Tibial nerve (tissue), 4 donors: Measurements from ENCODE around the gene HS6ST3.

Source experiments
- CTCF ChIP-seq, 5 experiments: fragments of 200-600 bp in 3 of 5; fragments of 450-650 bp in 2 of 5; sonication (generic) in 3 of 5; IDR thresholded peaks; one replicate each; pipeline ENCODE4 v1.5.1; 2016 to 2019; ENCODE audit warnings: antibody characterized with exemption in 5 of 5, mild to moderate bottlenecking in 3 of 5, moderate library complexity in 2 of 5
- EP300 ChIP-seq, 2 donors: sonication (generic); formaldehyde crosslinking; IDR thresholded peaks; one replicate each; pipeline ENCODE4 v1.6.1; 2017; ENCODE audit warnings: antibody characterized with exemption in 2 of 2, mild to moderate bottlenecking in 1 of 2
- POLR2A ChIP-seq, 2 donors: fragments of 450-650 bp; IDR thresholded peaks; one replicate each; pipeline ENCODE4 v1.6.1; 2017; ENCODE audit warnings: antibody characterized with exemption in 2 of 2, mild to moderate bottlenecking in 2 of 2, moderate library complexity in 2 of 2

GRCh38 chr13:96746886-96747285, 657.0 kb downstream of the HS6ST3 start:
- TF ChIP-seq CTCF (IDR thresholded peaks at IDR 0.05) (no peak), POLR2A (IDR thresholded peaks at IDR 0.05) (no peak), EP300 (IDR thresholded peaks at IDR 0.05) (no peak)
